Measurements from ENCODE around the gene ZDHHC11B.
"Not testable (repeated sequence)": the region's sequence is repeated elsewhere in the genome, so short reads cannot be mapped to it uniquely, and the experiment has no call there.

Gene ZDHHC11B

DNA sequence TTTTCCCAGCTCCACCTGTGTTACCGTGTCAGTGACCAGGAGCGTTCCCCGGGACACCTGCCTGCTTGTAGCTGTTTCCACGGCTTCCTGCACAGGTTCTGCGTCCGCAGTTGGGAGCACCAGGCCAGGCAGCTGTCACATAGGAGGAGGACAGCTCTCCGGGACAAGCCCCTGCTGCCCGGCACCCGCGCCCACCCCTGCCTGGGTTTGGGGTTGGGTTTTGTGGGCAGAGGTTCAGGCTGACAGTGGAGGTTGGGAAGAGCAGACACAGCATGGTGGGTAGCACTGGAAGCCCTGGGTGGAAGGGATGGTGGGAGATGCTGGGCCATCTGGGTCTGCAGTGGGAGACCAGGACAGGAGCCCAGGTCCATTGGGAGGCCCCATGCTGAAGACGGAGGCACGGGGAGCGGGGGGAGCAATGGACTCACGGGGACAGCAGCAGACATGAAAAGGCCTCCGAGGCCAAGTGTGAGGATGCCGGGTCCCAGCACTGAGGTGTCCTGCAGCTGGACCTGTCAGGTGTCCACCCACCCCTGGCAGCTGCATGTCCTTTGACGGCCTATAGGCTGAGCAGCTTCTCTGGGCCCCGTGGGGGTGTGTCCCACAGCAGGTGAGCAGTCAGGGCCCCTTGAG, 2.8 kb upstream of the ZDHHC11B start:
- not testable (repeated sequence) for DNase-seq (ENCODE audit: low read depth, low spot score); H3K9me3 ChIP-seq (ENCODE audit: control insufficient read depth, insufficient read depth, low read length); H3K27me3 ChIP-seq (ENCODE audit: control insufficient read depth, insufficient read depth, low read length); H3K4me1 ChIP-seq (ENCODE audit: control insufficient read depth, insufficient read depth, low read length); H3K27ac ChIP-seq (ENCODE audit: low read length); H3K4me3 ChIP-seq (ENCODE audit: low read length); H3K36me3 ChIP-seq (ENCODE audit: control insufficient read depth, insufficient read depth, low read length)
- no CpG with 5 or more reads among the region's 18 CpGs for WGBS (ENCODE audit: insufficient coverage, insufficient read length)

DNA sequence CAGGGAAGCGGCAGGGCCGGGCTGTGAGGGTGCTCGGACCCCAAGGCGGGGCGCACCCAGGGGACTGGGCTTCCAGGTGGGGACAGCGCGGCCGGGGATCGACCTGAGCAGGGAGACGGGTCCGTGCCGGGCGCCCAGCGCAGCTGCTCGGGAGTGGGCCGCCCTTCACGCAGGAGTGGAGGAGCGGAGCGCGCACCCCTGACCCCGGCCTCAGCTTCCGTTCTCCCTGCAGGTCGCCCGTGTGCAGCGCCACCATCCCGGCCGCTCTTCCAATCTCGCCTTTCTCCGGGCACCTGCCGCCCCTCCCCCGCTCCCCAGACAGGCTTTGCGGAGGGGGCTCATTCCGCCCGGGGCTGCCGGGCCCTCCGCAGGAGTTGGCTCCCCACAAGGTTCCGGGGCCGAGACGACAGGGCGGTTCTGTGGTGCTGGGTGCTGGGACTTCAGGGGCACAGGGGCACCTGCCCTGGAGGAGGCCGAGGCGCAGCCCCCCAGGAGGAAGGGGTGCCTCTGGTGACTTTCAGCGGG, 714 bp upstream of the ZDHHC11B start:
- H3K4me3 ChIP-seq (ENCODE audit: low read length), result peak overlapping the region; percentile 21; the same call in 1 of the 2 replicates
- not testable (repeated sequence) for H3K27ac ChIP-seq (ENCODE audit: low read length)

DNA sequence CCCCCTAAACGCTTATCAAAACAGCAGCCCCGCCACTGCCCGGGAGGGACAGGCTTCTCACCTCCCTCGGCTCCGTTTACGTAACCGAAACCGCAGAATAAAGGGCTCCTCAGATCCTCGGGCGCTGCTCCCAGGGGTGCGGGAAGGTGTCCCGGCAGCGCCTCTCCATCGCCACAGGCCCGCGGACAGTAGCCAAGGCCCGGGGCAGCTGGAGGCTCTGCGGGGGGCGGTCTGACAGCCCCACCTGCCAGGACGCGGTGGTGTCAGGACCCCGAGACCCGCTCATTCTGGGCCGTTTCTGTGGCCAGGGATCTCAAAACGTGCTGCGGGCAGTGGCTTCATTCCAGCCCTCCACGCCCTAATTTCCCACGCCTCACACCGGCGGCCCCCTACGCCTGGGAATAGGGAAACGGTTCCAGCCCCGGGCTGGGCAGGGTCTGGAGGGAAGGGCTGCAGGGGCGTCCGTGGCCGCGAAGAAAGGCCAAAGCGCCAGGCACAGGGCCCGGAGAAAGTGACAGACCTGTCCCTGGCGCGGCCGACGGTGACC, 575 bp downstream of the ZDHHC11B start:
- not testable (repeated sequence) for H3K27me3 ChIP-seq (ENCODE audit: control insufficient read depth, insufficient read depth, low read length); DNase-seq (ENCODE audit: low read depth, low spot score); H3K9me3 ChIP-seq (ENCODE audit: control insufficient read depth, insufficient read depth, low read length); H3K27ac ChIP-seq (ENCODE audit: low read length); H3K4me1 ChIP-seq (ENCODE audit: control insufficient read depth, insufficient read depth, low read length); H3K36me3 ChIP-seq (ENCODE audit: control insufficient read depth, insufficient read depth, low read length)
- peak overlapping the region; percentile 48; the same call in 1 of the 2 replicates for H3K4me3 ChIP-seq (ENCODE audit: low read length)
- no CpG with 5 or more reads among the region's 43 CpGs for WGBS (ENCODE audit: insufficient coverage, insufficient read length)

More for the DNA sequence above, 714 bp upstream of the ZDHHC11B start:
- WGBS (ENCODE audit: insufficient coverage, insufficient read length), result no CpG with 5 or more reads among the region's 43 CpGs
- H3K4me1 ChIP-seq (ENCODE audit: control insufficient read depth, insufficient read depth, low read length); H3K36me3 ChIP-seq (ENCODE audit: control insufficient read depth, insufficient read depth, low read length); H3K9me3 ChIP-seq (ENCODE audit: control insufficient read depth, insufficient read depth, low read length); H3K27me3 ChIP-seq (ENCODE audit: control insufficient read depth, insufficient read depth, low read length); DNase-seq (ENCODE audit: low read depth, low spot score): not testable (repeated sequence)

DNA sequence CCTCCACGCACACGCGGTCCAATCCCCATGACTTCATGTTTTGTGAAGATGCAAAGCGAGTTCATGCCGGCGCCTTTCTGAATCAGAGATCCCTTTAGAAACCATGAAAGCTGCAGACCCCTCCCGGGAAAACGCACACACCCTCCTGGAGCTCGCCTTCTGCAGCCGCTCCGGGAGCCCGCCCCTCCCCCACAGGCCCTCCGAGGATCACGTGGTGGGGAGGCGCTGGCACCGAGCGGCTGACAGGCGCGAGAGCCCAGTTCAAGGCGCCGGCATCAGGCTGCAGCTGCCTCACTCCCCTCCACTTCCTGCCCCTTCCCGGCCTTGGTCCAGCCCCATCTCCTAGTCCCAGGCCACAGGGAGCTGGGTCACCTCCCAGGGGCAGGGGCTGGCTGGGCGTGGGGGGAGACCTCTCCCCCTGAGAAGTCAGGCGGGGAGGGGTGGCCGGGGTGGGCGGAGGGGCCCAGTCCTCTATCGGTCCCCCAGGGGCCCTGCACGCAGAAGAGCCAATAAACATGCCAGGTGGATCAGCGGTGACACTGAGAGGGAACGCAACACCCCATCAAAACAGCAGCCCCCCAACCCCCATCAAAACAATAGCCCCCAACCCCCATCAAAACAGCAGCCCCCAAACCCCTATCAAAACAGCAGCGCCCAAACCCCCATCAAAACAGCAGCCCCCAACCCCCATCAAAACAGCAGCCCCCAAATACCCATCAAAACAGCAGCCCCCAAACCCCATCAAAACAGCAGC, 1.3 kb downstream of the ZDHHC11B start:
- not testable (repeated sequence) for H3K9me3 ChIP-seq (ENCODE audit: control insufficient read depth, insufficient read depth, low read length); H3K27ac ChIP-seq (ENCODE audit: low read length); H3K4me3 ChIP-seq (ENCODE audit: low read length); H3K4me1 ChIP-seq (ENCODE audit: control insufficient read depth, insufficient read depth, low read length); H3K36me3 ChIP-seq (ENCODE audit: control insufficient read depth, insufficient read depth, low read length); H3K27me3 ChIP-seq (ENCODE audit: control insufficient read depth, insufficient read depth, low read length); DNase-seq (ENCODE audit: low read depth, low spot score)
- no CpG with 5 or more reads among the region's 31 CpGs for WGBS (ENCODE audit: insufficient coverage, insufficient read length)

DNA sequence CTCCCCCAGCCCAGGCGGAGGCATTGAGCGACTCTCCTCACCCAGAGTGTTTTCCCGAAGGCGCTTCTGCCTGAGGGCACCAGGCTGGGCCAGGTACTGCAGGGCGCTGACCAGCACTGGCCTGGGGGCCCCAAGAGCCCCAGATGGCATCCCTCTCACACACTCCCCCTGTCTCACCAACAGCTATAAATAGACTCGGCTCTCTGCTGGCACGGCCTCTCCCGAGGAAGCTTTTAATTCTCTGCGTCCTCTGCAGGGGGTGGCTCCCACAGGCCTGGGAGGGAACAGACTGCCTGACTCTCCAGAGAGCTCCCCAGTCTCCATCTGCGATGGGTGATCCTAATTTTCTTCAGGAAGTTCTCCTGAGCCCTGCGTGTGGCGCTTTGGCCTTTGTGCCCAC, 2.2 kb downstream of the ZDHHC11B start:
- not testable (repeated sequence) for H3K4me1 ChIP-seq (ENCODE audit: control insufficient read depth, insufficient read depth, low read length); H3K9me3 ChIP-seq (ENCODE audit: control insufficient read depth, insufficient read depth, low read length); H3K36me3 ChIP-seq (ENCODE audit: control insufficient read depth, insufficient read depth, low read length); DNase-seq (ENCODE audit: low read depth, low spot score); H3K27ac ChIP-seq (ENCODE audit: low read length); H3K4me3 ChIP-seq (ENCODE audit: low read length); H3K27me3 ChIP-seq (ENCODE audit: control insufficient read depth, insufficient read depth, low read length)
- no CpG with 5 or more reads among the region's 12 CpGs for WGBS (ENCODE audit: insufficient coverage, insufficient read length)

DNA sequence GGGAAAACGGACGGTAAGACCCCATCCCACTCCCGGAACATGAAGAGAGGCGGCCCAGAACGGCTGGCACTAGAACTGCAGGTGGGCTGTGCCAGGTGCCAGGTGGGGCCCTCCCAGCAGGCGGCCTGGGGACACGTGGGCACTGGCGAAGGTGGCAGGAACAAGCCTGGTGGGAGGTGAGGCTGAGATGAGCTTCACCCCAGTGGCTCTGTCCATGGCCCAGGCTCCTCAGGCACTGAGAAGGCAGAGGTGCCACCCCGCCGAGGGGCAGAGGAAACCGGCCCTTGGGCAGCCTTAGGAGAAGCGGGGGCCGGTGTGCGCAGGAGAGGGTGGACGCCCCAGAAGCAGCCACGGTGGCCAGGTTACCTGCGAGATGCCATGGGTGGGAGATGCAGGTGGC, 4.0 kb downstream of the ZDHHC11B start:
- H3K36me3 ChIP-seq (ENCODE audit: control insufficient read depth, insufficient read depth, low read length); H3K4me1 ChIP-seq (ENCODE audit: control insufficient read depth, insufficient read depth, low read length); H3K27ac ChIP-seq (ENCODE audit: low read length); H3K9me3 ChIP-seq (ENCODE audit: control insufficient read depth, insufficient read depth, low read length); H3K4me3 ChIP-seq (ENCODE audit: low read length); DNase-seq (ENCODE audit: low read depth, low spot score); H3K27me3 ChIP-seq (ENCODE audit: control insufficient read depth, insufficient read depth, low read length): not testable (repeated sequence)
- WGBS (ENCODE audit: insufficient coverage, insufficient read length), result no CpG with 5 or more reads among the region's 17 CpGs

DNA sequence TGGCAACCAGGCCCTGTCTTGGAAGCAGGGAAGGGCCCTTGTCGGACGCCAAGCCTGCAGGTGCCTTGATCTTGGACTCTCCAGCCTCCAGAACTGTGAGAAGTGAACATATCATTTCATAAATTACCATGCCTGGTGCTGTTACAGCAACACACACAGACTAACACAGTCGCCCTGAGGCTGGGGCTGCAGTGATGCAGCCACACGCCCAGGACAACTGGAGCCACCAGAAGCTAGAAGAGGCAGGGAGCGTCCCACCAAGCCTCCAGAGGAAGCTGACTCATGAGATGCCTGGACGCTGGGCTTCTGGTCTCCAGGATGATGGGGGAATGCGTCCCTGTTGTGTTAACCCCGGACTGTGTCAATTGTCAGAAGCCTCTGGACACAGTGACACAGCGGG, 5.6 kb downstream of the ZDHHC11B start:
- not testable (repeated sequence) for H3K27me3 ChIP-seq (ENCODE audit: control insufficient read depth, insufficient read depth, low read length); DNase-seq (ENCODE audit: low read depth, low spot score); H3K9me3 ChIP-seq (ENCODE audit: control insufficient read depth, insufficient read depth, low read length); H3K4me3 ChIP-seq (ENCODE audit: low read length); H3K27ac ChIP-seq (ENCODE audit: low read length); H3K4me1 ChIP-seq (ENCODE audit: control insufficient read depth, insufficient read depth, low read length); H3K36me3 ChIP-seq (ENCODE audit: control insufficient read depth, insufficient read depth, low read length)
- WGBS (ENCODE audit: insufficient coverage, insufficient read length), result no CpG with 5 or more reads among the region's 9 CpGs

DNA sequence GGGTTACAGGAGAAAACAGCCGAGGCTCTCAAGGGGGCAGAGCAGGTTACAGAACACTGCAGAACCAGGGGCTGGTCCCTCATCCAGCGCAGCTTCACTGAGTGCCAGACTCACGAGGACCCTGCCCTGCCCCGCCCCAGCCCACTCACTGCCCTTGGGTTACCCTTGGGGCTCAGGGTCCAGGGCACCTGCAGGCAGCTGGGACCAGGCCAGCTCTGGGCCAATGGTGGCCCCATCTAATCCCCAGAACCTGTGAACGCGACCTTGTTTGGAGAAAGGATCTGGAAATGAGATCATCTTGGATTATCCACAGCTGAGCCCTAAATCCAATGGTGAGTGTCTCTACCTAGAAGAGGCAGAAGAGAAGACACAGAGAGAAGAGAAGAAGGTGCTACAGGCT, 6.1 kb downstream of the ZDHHC11B start:
- DNase-seq (ENCODE audit: low read depth, low spot score); H3K4me1 ChIP-seq (ENCODE audit: control insufficient read depth, insufficient read depth, low read length); H3K27me3 ChIP-seq (ENCODE audit: control insufficient read depth, insufficient read depth, low read length); H3K27ac ChIP-seq (ENCODE audit: low read length); H3K9me3 ChIP-seq (ENCODE audit: control insufficient read depth, insufficient read depth, low read length); H3K36me3 ChIP-seq (ENCODE audit: control insufficient read depth, insufficient read depth, low read length); H3K4me3 ChIP-seq (ENCODE audit: low read length): not testable (repeated sequence)
- no CpG with 5 or more reads among the region's 6 CpGs for WGBS (ENCODE audit: insufficient coverage, insufficient read length)

DNA sequence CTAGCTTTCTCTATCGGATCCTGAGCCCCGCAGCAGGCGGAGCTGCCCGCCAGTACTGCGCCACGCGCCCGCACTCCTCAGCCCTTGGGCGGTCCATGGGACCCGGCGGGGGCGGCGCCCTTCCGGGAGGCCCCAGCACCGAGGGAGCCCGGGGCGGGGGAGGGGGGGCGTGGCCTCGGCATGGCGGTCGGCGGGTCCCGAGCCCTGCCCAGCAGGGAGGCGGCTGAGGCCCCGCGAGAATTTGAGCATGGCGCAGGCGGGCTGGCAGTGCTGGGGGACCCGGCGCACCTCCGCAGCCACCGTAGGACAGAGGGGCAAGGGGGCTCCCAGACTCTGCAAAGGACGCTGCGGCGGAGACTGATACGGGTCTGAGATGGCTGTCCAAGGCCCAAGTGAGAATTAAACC, 6.8 kb downstream of the ZDHHC11B start:
- no peaks in the 10 kb centered on the region for H3K9me3 ChIP-seq (ENCODE audit: control insufficient read depth, insufficient read depth, low read length)
- no peak for DNase-seq (ENCODE audit: low read depth, low spot score)

DNA sequence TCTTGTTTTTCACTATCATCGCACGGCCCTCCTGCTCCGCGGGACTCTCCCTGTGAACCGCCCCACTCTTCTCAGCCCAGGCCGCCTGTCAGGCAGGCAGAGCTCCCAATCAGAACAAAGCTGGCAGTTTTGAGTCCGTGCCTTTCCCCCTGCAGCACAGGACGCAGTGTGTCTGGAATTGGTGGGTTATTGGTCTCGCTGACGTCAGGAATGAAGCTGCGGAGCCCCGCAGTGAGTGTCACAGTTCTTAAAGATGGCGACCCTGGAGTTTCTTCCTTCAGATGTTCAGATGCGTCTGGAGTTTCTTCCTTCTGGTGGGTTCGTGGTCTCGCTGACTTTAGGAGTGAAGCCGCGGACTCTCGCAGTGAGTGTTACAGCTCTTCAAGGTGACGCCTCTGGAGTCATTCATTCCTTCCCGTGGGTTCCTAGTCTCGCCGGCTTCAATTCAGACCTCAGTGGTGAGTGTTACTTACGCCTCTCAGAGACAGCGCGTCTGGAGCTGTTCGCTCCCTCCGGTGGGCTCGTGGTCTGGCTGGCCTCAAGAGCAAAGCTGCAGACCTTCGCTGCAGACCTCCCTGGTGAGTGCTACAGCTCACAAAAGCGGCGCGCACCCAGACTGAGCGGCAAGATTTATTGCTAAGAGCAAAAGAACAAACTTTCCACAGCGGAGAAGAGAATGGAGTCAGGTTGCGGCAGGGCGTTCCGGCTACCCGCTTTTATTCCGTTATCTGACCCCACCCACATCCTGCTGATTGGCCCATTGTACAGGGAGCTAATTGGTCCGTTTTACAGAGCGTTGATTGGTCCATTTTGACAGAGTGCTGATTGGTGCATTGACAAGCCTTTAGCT, 7.4 kb downstream of the ZDHHC11B start:
- WGBS (ENCODE audit: insufficient coverage, insufficient read length), result no CpG with 5 or more reads among the region's 42 CpGs
- no peaks in the 10 kb centered on the region for H3K9me3 ChIP-seq (ENCODE audit: control insufficient read depth, insufficient read depth, low read length)
- DNase-seq (ENCODE audit: low read depth, low spot score), result no peak
- no peak overlapping the region for H3K27ac ChIP-seq (ENCODE audit: low read length)
- H3K4me1 ChIP-seq (ENCODE audit: control insufficient read depth, insufficient read depth, low read length), result peaks cover 2% of the 10 kb centered on the region; the same call in 1 of the 2 replicates
- no peak overlapping the region for H3K4me3 ChIP-seq (ENCODE audit: low read length)
- no peaks in the 10 kb centered on the region for H3K36me3 ChIP-seq (ENCODE audit: control insufficient read depth, insufficient read depth, low read length)
- H3K27me3 ChIP-seq (ENCODE audit: control insufficient read depth, insufficient read depth, low read length), result no peaks in the 10 kb centered on the region

More for the DNA sequence above, 6.8 kb downstream of the ZDHHC11B start:
- no CpG with 5 or more reads among the region's 36 CpGs for WGBS (ENCODE audit: insufficient coverage, insufficient read length)
- Histone ChIP-seq H3K27me3 (ENCODE audit: control insufficient read depth, insufficient read depth, low read length) (no peaks in the 10 kb centered on the region), H3K4me3 (ENCODE audit: low read length) (no peak overlapping the region), H3K4me1 (ENCODE audit: control insufficient read depth, insufficient read depth, low read length) (peaks cover 2% of the 10 kb centered on the region; the same call in 1 of the 2 replicates), H3K36me3 (ENCODE audit: control insufficient read depth, insufficient read depth, low read length) (no peaks in the 10 kb centered on the region), H3K27ac (ENCODE audit: low read length) (no peak overlapping the region)
